GM12878 (cell line): ENCODE measurements around the gene ADAM30. TPM values are rescaled to one million over a fixed set of nuclear protein-coding genes. Genes with fewer than 3 reads are reported as not detected.

Source experiments
- ATAC-seq: fragments of 200-7000 bp; cut with Tn5 transposase; 3 replicates; pipeline ENCODE4 v1.9.1; 2020; ENCODE audit warnings: mild to moderate bottlenecking, moderate library complexity
- BruUV-seq: library from RNA; stranded (reverse); fragments of 400-500 nt; replicated peaks from 2 replicates; lab custom pipeline; 2021; lab: Mats Ljungman, UMichigan
- CTCF ChIA-PET: fragments of 300-600 bp; sonication (Branson Sonifier 250); formaldehyde crosslinking; extraction: SDS; loops from one replicate; lab custom pipeline; 2021; ENCODE audit warnings: inconsistent platforms; lab: Yijun Ruan, JAX
- POLR2A ChIA-PET: fragments of 350-600 bp; formaldehyde crosslinking; extraction: SDS; loops from one replicate; lab custom pipeline; 2021; ENCODE audit warnings: inconsistent platforms; lab: Charles Lee
- RAD21 ChIA-PET: fragments of 300-600 bp; sonication (Branson Sonifier 250); formaldehyde crosslinking; loops from one replicate; lab custom pipeline; 2023; ENCODE audit warnings: antibody characterized with exemption; ENCODE audit not compliant: unreplicated experiment; lab: Charles Lee
- SMC1A ChIA-PET: fragments of 300-600 bp; sonication (Branson Sonifier 250); formaldehyde crosslinking; loops from one replicate; lab custom pipeline; 2023; ENCODE audit not compliant: unreplicated experiment, uncharacterized antibody; lab: Charles Lee
- DNase-seq: peaks from one replicate; pipeline ENCODE4 v3.0.0-alpha.2; 2011; ENCODE audit warnings: low read depth, low spot score
- FAIRE-seq: peaks from 3 replicates; lab custom pipeline; 2011; peaks lifted over from hg19 to GRCh38; lab: Jason Lieb, UNC
- H2AFZ ChIP-seq: 2 replicates; pipeline ENCODE4 v1.6.0; 2011; ENCODE audit warnings: low read depth, low read length, control low read depth; ENCODE audit not compliant: control insufficient read depth
- H3K27ac ChIP-seq: 2 replicates; pipeline ENCODE4 v1.5.1; 2011; ENCODE audit warnings: control low read depth; ENCODE audit not compliant: control insufficient read depth, insufficient read depth
- H3K27me3 ChIP-seq, 2 experiments: replicated peaks in 1 of 2; 2 replicates each; pipeline versions ENCODE4 v1.6.0 to v1.6.1; 2011; ENCODE audit warnings: low read length in 1 of 2; ENCODE audit not compliant: control insufficient read depth in 2 of 2, insufficient read depth in 2 of 2
- H3K36me3 ChIP-seq, 2 experiments: 2 replicates each; pipeline ENCODE4 v1.5.1; 2011; ENCODE audit warnings: low read length in 1 of 2; ENCODE audit not compliant: control insufficient read depth in 2 of 2, insufficient read depth in 2 of 2
- H3K4me1 ChIP-seq: 2 replicates; pipeline ENCODE4 v1.6.1; 2011; ENCODE audit warnings: mild to moderate bottlenecking, low read length, moderate library complexity, mixed read lengths; ENCODE audit not compliant: control insufficient read depth, insufficient read depth
- H3K4me2 ChIP-seq: 2 replicates; pipeline ENCODE4 v1.6.0; 2011; ENCODE audit warnings: control low read depth; ENCODE audit not compliant: control insufficient read depth, insufficient read depth
- H3K4me3 ChIP-seq: fragments of 200-600 bp; sonication (generic); 2 replicates; pipeline ENCODE4 v1.5.1; 2016
- H3K79me2 ChIP-seq: 2 replicates; pipeline ENCODE4 v1.6.0; 2011; ENCODE audit warnings: low read length; ENCODE audit not compliant: control insufficient read depth, insufficient read depth
- H3K9ac ChIP-seq: 2 replicates; pipeline ENCODE4 v1.8.0; 2011; ENCODE audit warnings: low read length, control low read depth, mixed read lengths; ENCODE audit not compliant: control insufficient read depth, insufficient read depth
- H3K9me3 ChIP-seq: replicated peaks from 3 replicates; pipeline ENCODE4 v1.5.1; 2011; ENCODE audit warnings: mild to moderate bottlenecking, low read length; ENCODE audit not compliant: control insufficient read depth, insufficient read depth
- H4K20me1 ChIP-seq: 2 replicates; pipeline ENCODE4 v1.6.0; 2011; ENCODE audit not compliant: control insufficient read depth, insufficient read depth
- GATAD2B ChIP-seq: fragments of 450-650 bp; conservative IDR thresholded peaks from 2 replicates; pipeline ENCODE4 v1.6.1; 2017; ENCODE audit warnings: low read depth, mild to moderate bottlenecking, moderate library complexity
- KLF5 ChIP-seq: fragments of 450-650 bp; IDR thresholded peaks from 2 replicates; pipeline ENCODE4 v1.6.1; 2014; ENCODE audit warnings: mild to moderate bottlenecking; ENCODE audit not compliant: partially characterized antibody
- RELA ChIP-seq: fragments of 450-650 bp; IDR thresholded peaks from 2 replicates; pipeline ENCODE4 v1.8.0; 2014; ENCODE audit warnings: borderline replicate concordance; ENCODE audit not compliant: partially characterized antibody
- SMC3 ChIP-seq: IDR thresholded peaks from 2 replicates; pipeline ENCODE4 v1.6.1; 2011; ENCODE audit warnings: low read length, improper control_type of control experiment, borderline replicate concordance
- SRF ChIP-seq, 2 experiments: IDR thresholded peaks; 2 replicates each; pipeline ENCODE4 v1.6.1; 2011; ENCODE audit warnings: low read depth in 2 of 2, low read length in 2 of 2, mild to moderate bottlenecking in 1 of 2, moderate library complexity in 1 of 2
- SUPT20H ChIP-seq: IDR thresholded peaks from 2 replicates; pipeline ENCODE4 v1.6.1; 2011; ENCODE audit warnings: low read depth, mild to moderate bottlenecking, low read length, moderate library complexity, borderline replicate concordance; ENCODE audit not compliant: control insufficient read depth
- TAF1 ChIP-seq: IDR thresholded peaks from 2 replicates; pipeline ENCODE4 v1.6.1; 2011; ENCODE audit warnings: mild to moderate bottlenecking, low read depth, low read length, borderline replicate concordance
- TBL1XR1 ChIP-seq: IDR thresholded peaks from 2 replicates; pipeline ENCODE4 v1.6.1; 2012; ENCODE audit warnings: low read depth, low read length, improper control_type of control experiment
- ZNF207 ChIP-seq: fragments of 450-650 bp; IDR thresholded peaks from 2 replicates; pipeline ENCODE4 v1.6.1; 2014; ENCODE audit warnings: antibody characterized with exemption, mild to moderate bottlenecking, borderline replicate concordance
- WGBS: methylation state at CpG from one replicate; pipeline ENCODE4 v1.1.6; 2016; ENCODE audit warnings: low lambda C conversion rate; ENCODE audit not compliant: insufficient replicate concordance, insufficient coverage; ENCODE audit errors: missing lambda C conversion rate; 5-methylcytosine and 5-hydroxymethylcytosine counted together
- in situ Hi-C: fragments of 300-500 bp; cut with MboI; formaldehyde crosslinking; loops from 9 replicates; pipeline ENCODE4 v1.14.3; 2018; ENCODE audit warnings: mixed read lengths
- intact Hi-C: fragments of 100-400 bp; cut with micrococcal nuclease; formaldehyde crosslinking; loops from one replicate; pipeline ENCODE4 v1.14.2; 2022; ENCODE audit not compliant: unreplicated experiment
- polyA plus RNA-seq, 11 experiments: library from polyadenylated mRNA; depleted of rRNA in 4 of 11; unstranded in 6 of 11; stranded (reverse) in 5 of 11; fragments of >200 nt; fragmentation: Nextera tagmentation in 4 of 11; fragmentation: Illumina TruSeq in 1 of 11; extraction: Ambion mirVana in 4 of 11; extraction: Trizol in 1 of 11; gene quantifications; 1 replicate in 1 of 11; 2 replicates in 10 of 11; pipeline versions ENCODE4 v1.2.1 to v1.2.3, GENCODE V29; 2011 to 2016; ENCODE audit warnings: inconsistent platforms in 2 of 11, missing spikeins in 2 of 11, low read depth in 1 of 11
- total RNA-seq, 4 experiments: library from RNA; depleted of rRNA in 3 of 4; stranded (reverse); fragments of >200 nt in 3 of 4; fragmentation: Illumina TruSeq in 1 of 4; extraction: Trizol in 1 of 4; gene quantifications; 2 replicates each; pipeline versions ENCODE4 v1.2.1 to v1.2.3, GENCODE V29; 2013 to 2021
- TF ChIP-seq, protein P1 (sequence below): IDR thresholded peaks from 2 replicates; pipeline ENCODE4 v1.6.1; 2012; ENCODE audit warnings: low read depth, low read length, improper control_type of control experiment

ADAM30 gene
- total and polyA plus RNA-seq, 10 of the 15 experiments (the other 5 are each of a cell fraction or from before 2014, with no cell fraction given), result not detected

DNA sequence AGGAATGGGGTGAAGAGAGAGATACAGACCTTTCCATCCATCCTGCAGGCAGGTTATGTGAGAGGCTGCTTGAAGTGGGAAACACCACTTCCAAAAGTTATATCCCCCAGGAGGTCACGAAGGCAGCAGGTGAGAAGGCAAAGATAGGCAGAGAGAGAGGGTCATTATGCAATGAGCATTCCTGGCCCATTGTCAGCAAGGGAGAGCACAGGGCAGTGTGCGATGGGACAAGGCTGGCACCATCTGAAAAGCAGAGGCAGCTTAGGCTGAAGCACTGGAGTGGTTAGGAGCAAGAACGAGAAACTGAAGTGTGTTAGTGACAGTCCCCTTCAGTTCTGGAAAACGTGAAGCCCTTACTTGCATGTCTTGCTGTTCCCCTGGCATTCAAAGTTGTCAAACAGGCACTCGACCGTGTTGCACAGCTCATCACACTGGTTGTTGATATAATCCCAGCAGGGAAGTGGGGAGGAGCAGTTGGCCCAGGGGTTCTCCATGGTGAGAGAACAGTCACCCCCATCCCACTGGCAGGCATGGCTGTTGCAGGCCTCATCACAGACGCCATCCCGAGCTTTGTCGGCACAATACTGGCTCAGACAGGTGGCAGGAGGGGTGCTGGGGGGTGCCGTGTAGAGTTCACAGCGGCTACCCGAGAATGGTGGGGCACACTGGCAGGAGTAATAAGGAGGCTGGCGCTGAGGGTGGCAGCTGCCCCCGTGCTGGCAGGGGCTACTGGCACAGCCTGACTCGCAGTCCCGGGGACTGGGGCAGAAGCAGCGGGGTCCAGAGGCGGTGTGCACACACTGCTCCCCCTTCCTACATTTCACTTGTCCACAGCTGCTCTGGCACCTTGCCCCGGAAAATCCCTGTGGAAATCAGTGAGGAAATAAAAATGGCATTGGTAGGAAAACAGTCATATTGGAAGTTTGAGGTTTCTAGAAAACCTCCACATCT is 28.9 kb upstream of the ADAM30 start:
- no peaks in the 10 kb centered on the region for H3K9me3 ChIP-seq
- no peak for DNase-seq
- ChIA-PET SMC1A (no interaction called here), RAD21 (no interaction called here), CTCF (no interaction called here), POLR2A (no interaction called here)
- 82% methylated on average over 19 of the region's 19 CpGs for WGBS
- H3K4me1 ChIP-seq, result no peaks in the 10 kb centered on the region
- no peak for TF ChIP-seq TAF1
- no TSS peak for BruUV-seq
- no peak overlapping the region for H3K4me2 ChIP-seq
- no peak overlapping the region for H2AFZ ChIP-seq
- intact Hi-C loops (no loop called here), in situ Hi-C loops (no loop called here)
- FAIRE-seq, result no peak
- H3K36me3 ChIP-seq, result no peaks in the 10 kb centered on the region
- ATAC-seq, result no peak
- H3K9ac ChIP-seq, result no peak overlapping the region
- no peaks in the 10 kb centered on the region for H3K79me2 ChIP-seq
- H3K4me3 ChIP-seq, result no peak overlapping the region
- no peaks in the 10 kb centered on the region for H4K20me1 ChIP-seq
- no peaks in the 10 kb centered on the region for H3K27me3 ChIP-seq
- H3K27ac ChIP-seq, result no peak overlapping the region

DNA sequence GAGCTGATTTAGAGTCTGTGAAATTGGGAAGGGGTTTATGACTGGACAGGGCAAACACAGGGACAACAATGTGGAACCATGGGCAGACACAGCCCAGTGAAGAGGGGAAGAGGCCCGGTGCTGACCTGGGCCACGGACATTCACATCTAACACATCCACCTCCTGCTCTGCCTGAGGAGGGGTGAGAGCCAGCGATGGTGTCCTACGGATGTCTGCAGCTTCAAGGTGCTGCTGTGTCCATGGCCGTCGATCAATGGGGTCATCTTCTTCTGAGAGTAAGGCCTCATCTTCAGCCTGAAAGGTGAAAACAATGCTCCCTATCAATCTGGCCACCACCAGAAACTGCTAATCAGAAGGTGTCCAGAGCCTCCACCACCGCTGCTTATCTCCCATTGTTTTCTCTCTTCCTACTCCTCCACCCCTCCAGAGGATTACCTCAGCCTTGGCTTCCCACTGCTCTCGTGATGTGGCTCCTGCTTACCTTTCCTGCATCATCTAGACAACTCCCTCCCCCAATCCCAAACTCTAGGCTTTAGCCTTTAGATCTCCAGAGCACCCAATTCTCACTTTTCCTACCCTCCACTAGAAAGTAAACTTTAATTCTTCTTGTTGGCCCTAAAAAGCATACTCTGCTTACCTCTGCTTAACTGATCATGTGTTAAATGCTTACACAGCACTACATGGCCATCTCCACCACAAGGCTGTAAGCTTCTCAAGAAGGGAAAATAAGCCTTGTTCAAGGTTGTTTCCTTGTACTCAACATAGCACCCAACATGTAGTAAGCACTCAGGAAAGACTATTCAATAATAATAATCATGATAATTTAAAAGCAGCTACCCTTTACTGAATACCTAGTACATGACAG is 24.0 kb upstream of the ADAM30 start:
- Histone ChIP-seq H3K4me3 (no peak overlapping the region), H3K4me2 (no peak overlapping the region), H3K9me3 (no peaks in the 10 kb centered on the region; the same call in 2 of the 3 replicates), H3K4me1 (no peaks in the 10 kb centered on the region), H3K36me3 (no peaks in the 10 kb centered on the region), H3K27ac (no peak overlapping the region), H3K27me3 (no peaks in the 10 kb centered on the region; a peak in 1 of 4 replicates), H3K9ac (no peak overlapping the region), H4K20me1 (no peaks in the 10 kb centered on the region), H2AFZ (no peak overlapping the region), H3K79me2 (no peaks in the 10 kb centered on the region)
- FAIRE-seq (no peak), ATAC-seq (no peak), DNase-seq (no peak)
- CTCF ChIA-PET, result no interaction called here
- WGBS, result 68% methylated on average over 8 of the region's 8 CpGs
- intact Hi-C loops, result no loop called here
- in situ Hi-C loops, result no loop called here
- RAD21 ChIA-PET, result no interaction called here
- no TSS peak for BruUV-seq
- SMC1A ChIA-PET, result no interaction called here
- POLR2A ChIA-PET, result no interaction called here
- TF ChIP-seq SMC3, result no peak
- TF ChIP-seq GATAD2B, result no peak
- TF ChIP-seq KLF5, result no peak
- TF ChIP-seq, protein P1, sequence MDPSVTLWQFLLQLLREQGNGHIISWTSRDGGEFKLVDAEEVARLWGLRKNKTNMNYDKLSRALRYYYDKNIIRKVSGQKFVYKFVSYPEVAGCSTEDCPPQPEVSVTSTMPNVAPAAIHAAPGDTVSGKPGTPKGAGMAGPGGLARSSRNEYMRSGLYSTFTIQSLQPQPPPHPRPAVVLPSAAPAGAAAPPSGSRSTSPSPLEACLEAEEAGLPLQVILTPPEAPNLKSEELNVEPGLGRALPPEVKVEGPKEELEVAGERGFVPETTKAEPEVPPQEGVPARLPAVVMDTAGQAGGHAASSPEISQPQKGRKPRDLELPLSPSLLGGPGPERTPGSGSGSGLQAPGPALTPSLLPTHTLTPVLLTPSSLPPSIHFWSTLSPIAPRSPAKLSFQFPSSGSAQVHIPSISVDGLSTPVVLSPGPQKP, result no peak
- TF ChIP-seq ZNF207, result no peak
- TF ChIP-seq TBL1XR1, result no peak
- TF ChIP-seq RELA, result no peak
- no peak for TF ChIP-seq SUPT20H
- TF ChIP-seq SRF (IDR thresholded peaks at IDR 0.05; ENCODE audit: low read depth in 2 of 2, low read length in 2 of 2), result no peak
